ENCODE data around the gene TOP1.

Gene TOP1

DNA sequence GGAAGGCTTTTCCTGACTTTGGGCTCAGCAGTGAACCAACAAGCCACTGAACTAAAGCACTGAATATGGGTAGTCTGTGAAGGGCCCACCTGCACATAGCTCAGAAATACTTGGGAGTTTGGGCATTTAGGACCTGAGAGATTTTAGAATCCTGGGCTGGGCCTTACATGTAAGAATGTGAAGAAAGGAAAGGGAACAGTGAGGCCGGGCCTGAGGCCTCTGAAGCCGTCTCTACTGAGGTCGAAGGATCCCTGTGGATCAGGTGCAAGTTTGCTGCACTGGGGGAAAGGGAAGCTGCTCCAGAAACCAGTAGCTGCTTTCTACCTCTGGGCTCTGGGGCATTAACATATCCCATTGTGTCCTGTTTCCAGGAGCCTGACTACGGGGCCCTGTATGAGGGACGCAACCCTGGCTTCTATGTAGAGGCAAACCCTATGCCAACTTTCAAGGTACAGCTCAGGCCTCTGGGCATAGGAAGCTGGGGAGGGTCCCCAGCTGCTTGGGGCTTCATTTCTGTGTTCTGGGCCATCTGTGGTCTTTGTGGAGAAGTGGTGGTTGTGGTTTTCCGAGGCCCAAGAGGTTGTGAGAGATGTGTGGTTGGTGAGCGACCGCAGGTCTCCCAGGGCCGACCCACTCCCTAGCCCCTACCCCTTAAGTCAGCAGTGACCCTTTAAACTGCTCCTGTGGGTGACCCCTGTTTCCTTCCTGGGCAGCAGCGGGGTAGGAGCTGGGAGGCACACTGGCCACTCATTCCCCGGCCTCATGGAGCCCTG, 139.0 kb downstream of the TOP1 start:
- no peaks in the 10 kb centered on the region for H3K27me3 ChIP-seq (ENCODE audit: insufficient read depth, low read length)
- H3K36me3 ChIP-seq (ENCODE audit: insufficient read depth, low read length) = peaks cover 96% of the 10 kb centered on the region
- H2AFZ ChIP-seq (ENCODE audit: low read depth, low read length) = no peak overlapping the region

GRCh38 chr20:41168281-41169161, 139.9 kb downstream of the TOP1 start:
- Histone ChIP-seq H3K36me3 (ENCODE audit: insufficient read depth, low read length) (peaks cover 94% of the 10 kb centered on the region), H3K27me3 (ENCODE audit: insufficient read depth, low read length) (no peaks in the 10 kb centered on the region), H3K9me3 (ENCODE audit: low read length) (no peaks in the 10 kb centered on the region), H2AFZ (ENCODE audit: low read depth, low read length) (no peak overlapping the region), H3K4me3 (ENCODE audit: low read length) (no peak overlapping the region), H3K4me1 (ENCODE audit: insufficient read depth, low read length) (no peaks in the 10 kb centered on the region)

More for the DNA sequence above, 139.0 kb downstream of the TOP1 start:
- H3K4me3 ChIP-seq (ENCODE audit: low read length) = no peak overlapping the region
- H3K9me3 ChIP-seq (ENCODE audit: low read length) = no peaks in the 10 kb centered on the region
- H3K4me1 ChIP-seq (ENCODE audit: insufficient read depth, low read length) = no peaks in the 10 kb centered on the region

GRCh38 chr20:41169162-41169690, 140.6 kb downstream of the TOP1 start:
- no peaks in the 10 kb centered on the region for H3K9me3 ChIP-seq (ENCODE audit: low read length)
- no peaks in the 10 kb centered on the region for H3K4me1 ChIP-seq (ENCODE audit: insufficient read depth, low read length)
- H3K4me3 ChIP-seq (ENCODE audit: low read length) = no peak overlapping the region
- H2AFZ ChIP-seq (ENCODE audit: low read depth, low read length) = no peak overlapping the region
- no peaks in the 10 kb centered on the region for H3K27me3 ChIP-seq (ENCODE audit: insufficient read depth, low read length)
- peaks cover 94% of the 10 kb centered on the region for H3K36me3 ChIP-seq (ENCODE audit: insufficient read depth, low read length)

GRCh38 chr20:41169791-41170351, 141.2 kb downstream of the TOP1 start:
- peaks cover 94% of the 10 kb centered on the region for H3K36me3 ChIP-seq (ENCODE audit: insufficient read depth, low read length)
- no peak overlapping the region for H3K4me3 ChIP-seq (ENCODE audit: low read length)
- H2AFZ ChIP-seq (ENCODE audit: low read depth, low read length) = no peak overlapping the region
- H3K9me3 ChIP-seq (ENCODE audit: low read length) = no peaks in the 10 kb centered on the region
- no peaks in the 10 kb centered on the region for H3K27me3 ChIP-seq (ENCODE audit: insufficient read depth, low read length)
- H3K4me1 ChIP-seq (ENCODE audit: insufficient read depth, low read length) = no peaks in the 10 kb centered on the region

- no peaks in the 10 kb centered on the region for H3K27me3 ChIP-seq (ENCODE audit: insufficient read depth, low read length)
- no peak overlapping the region for H2AFZ ChIP-seq (ENCODE audit: low read depth, low read length)
- peaks cover 94% of the 10 kb centered on the region for H3K36me3 ChIP-seq (ENCODE audit: insufficient read depth, low read length)
- H3K4me1 ChIP-seq (ENCODE audit: insufficient read depth, low read length) = no peaks in the 10 kb centered on the region
- H3K9me3 ChIP-seq (ENCODE audit: low read length) = no peaks in the 10 kb centered on the region
- no peak overlapping the region for H3K4me3 ChIP-seq (ENCODE audit: low read length)
Observed at GRCh38 chr20:41170386-41171105, 141.9 kb downstream of the TOP1 start.

DNA sequence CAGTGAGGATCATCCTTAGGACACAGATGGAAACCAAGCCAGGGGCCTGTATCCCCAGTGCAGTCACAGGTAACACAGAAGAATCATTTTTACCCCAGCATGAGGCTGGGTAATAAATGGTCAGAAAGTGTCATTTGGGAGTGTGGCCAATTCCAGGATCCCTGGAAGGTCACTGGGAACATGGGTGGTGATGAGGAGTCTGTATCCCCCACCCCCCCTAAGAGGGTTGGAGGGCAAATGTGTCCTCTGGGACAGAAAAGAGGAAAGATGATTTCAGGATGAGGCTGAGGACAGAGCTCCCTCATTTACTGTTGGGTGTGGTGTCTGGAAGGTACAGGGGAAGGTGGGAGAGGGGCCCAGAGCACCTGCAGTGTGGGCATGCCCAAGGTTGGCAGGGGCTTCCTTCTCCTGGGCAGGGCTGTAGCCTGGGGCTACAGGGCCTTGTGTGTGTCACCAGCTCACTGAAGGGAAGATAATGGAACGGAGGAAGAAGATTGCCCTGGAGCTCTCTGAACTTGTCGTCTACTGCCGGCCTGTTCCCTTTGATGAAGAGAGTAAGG, 143.2 kb downstream of the TOP1 start:
- no peaks in the 10 kb centered on the region for H3K9me3 ChIP-seq (ENCODE audit: low read length)
- H3K4me3 ChIP-seq (ENCODE audit: low read length) = no peak overlapping the region
- peaks cover 94% of the 10 kb centered on the region for H3K36me3 ChIP-seq (ENCODE audit: insufficient read depth, low read length)
- no peak overlapping the region for H2AFZ ChIP-seq (ENCODE audit: low read depth, low read length)
- H3K4me1 ChIP-seq (ENCODE audit: insufficient read depth, low read length) = no peaks in the 10 kb centered on the region
- H3K27me3 ChIP-seq (ENCODE audit: insufficient read depth, low read length) = no peaks in the 10 kb centered on the region

- H3K36me3 ChIP-seq (ENCODE audit: insufficient read depth, low read length) = peaks cover 94% of the 10 kb centered on the region
Observed at GRCh38 chr20:41172296-41173140, 143.9 kb downstream of the TOP1 start.

DNA sequence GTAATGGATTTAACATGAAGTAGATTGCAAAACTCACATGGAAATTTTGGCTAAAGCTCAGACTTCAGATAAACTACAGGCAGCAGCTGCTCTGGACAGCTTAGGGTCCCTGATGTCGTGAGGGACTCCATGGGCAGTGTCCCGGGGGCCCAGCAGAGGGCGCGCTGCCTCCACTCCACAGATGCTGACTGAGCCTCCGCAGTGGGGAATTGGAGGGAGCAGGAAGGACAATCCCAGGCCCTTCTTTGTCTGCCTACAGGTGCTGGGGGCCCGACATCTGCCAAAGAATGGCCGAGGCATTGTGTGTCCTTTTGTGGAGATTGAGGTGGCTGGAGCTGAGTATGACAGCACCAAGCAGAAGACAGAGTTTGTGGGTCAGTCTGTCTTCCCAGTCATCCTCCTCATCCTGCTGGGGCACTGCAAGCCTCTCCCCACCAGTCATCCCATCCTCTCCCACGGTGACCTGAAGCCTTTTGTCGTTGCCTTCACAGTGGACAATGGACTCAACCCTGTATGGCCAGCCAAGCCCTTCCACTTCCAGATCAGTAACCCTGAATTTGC, 144.6 kb downstream of the TOP1 start:
- no peaks in the 10 kb centered on the region for H3K27me3 ChIP-seq (ENCODE audit: insufficient read depth, low read length)
- H3K9me3 ChIP-seq (ENCODE audit: low read length) = no peaks in the 10 kb centered on the region
- H3K36me3 ChIP-seq (ENCODE audit: insufficient read depth, low read length) = peaks cover 93% of the 10 kb centered on the region
- H3K4me3 ChIP-seq (ENCODE audit: low read length) = no peak overlapping the region
- no peak overlapping the region for H2AFZ ChIP-seq (ENCODE audit: low read depth, low read length)
- H3K4me1 ChIP-seq (ENCODE audit: insufficient read depth, low read length) = peaks cover 10% of the 10 kb centered on the region

More at GRCh38 chr20:41172296-41173140, 143.9 kb downstream of the TOP1 start:
- Histone ChIP-seq H3K4me3 (ENCODE audit: low read length) (no peak overlapping the region), H3K4me1 (ENCODE audit: insufficient read depth, low read length) (peaks cover 3% of the 10 kb centered on the region), H3K27me3 (ENCODE audit: insufficient read depth, low read length) (no peaks in the 10 kb centered on the region), H2AFZ (ENCODE audit: low read depth, low read length) (no peak overlapping the region), H3K9me3 (ENCODE audit: low read length) (no peaks in the 10 kb centered on the region)

GRCh38 chr20:41173791-41174341, 145.2 kb downstream of the TOP1 start:
- Histone ChIP-seq H3K4me3 (ENCODE audit: low read length) (no peak overlapping the region), H3K36me3 (ENCODE audit: insufficient read depth, low read length) (peaks cover 93% of the 10 kb centered on the region), H3K4me1 (ENCODE audit: insufficient read depth, low read length) (peaks cover 16% of the 10 kb centered on the region), H3K27me3 (ENCODE audit: insufficient read depth, low read length) (no peaks in the 10 kb centered on the region), H2AFZ (ENCODE audit: low read depth, low read length) (no peak overlapping the region), H3K9me3 (ENCODE audit: low read length) (no peaks in the 10 kb centered on the region)

Data from neuron (in vitro differentiated cells).